H1 (cell line): ENCODE data around the gene IFNL4. TPM values are rescaled to one million over a fixed set of nuclear protein-coding genes. Genes with fewer than 3 reads are reported as not detected.

Source experiments
- CTCF ChIA-PET: fragments of 300-600 bp; sonication (Branson Sonifier 250); formaldehyde crosslinking; loops from one replicate; lab custom pipeline; 2021; ENCODE audit not compliant: partially characterized antibody; lab: Charles Lee
- POLR2A ChIA-PET: fragments of 300-600 bp; sonication (Branson Sonifier 250); formaldehyde crosslinking; loops from one replicate; lab custom pipeline; 2021; ENCODE audit warnings: inconsistent platforms; ENCODE audit not compliant: partially characterized antibody; lab: Charles Lee
- DNase-seq, 2 experiments: peaks; one replicate each; pipeline versions ENCODE4 v3.0.0 to v3.0.0-alpha.2; 2010 to 2022; ENCODE audit warnings: low spot score in 2 of 2, low read depth in 1 of 2, mixed read lengths in 1 of 2
- FAIRE-seq: peaks from 2 replicates; lab custom pipeline; 2011; peaks lifted over from hg19 to GRCh38; lab: Jason Lieb, UNC
- H2AFZ ChIP-seq: 2 replicates; pipeline ENCODE4 v1.8.1; 2012; ENCODE audit warnings: low read length, inconsistent platforms
- H2AK5ac ChIP-seq: 2 replicates; pipeline ENCODE4 v1.6.1; 2013; ENCODE audit warnings: low read depth, low read length
- H2BK120ac ChIP-seq: replicated peaks from 2 replicates; pipeline ENCODE3; 2013; ENCODE audit warnings: low read depth, low read length, inconsistent platforms
- H2BK12ac ChIP-seq: 2 replicates; pipeline ENCODE4 v1.6.1; 2013; ENCODE audit warnings: low read depth, low read length
- H2BK15ac ChIP-seq: 2 replicates; pipeline ENCODE4 v1.6.1; 2013; ENCODE audit warnings: low read length
- H2BK20ac ChIP-seq: 2 replicates; pipeline ENCODE4 v1.6.1; 2013; ENCODE audit warnings: low read length
- H2BK5ac ChIP-seq: 2 replicates; pipeline ENCODE4 v1.6.1; 2013; ENCODE audit warnings: low read depth, low read length
- H3K14ac ChIP-seq: 2 replicates; pipeline ENCODE4 v1.6.1; 2013; ENCODE audit warnings: inconsistent platforms; ENCODE audit not compliant: insufficient read length
- H3K18ac ChIP-seq: 2 replicates; pipeline ENCODE4 v1.6.1; 2013; ENCODE audit warnings: low read length; ENCODE audit errors: extremely low read depth
- H3K23ac ChIP-seq: 2 replicates; pipeline ENCODE4 v1.6.1; 2013; ENCODE audit warnings: inconsistent platforms; ENCODE audit not compliant: insufficient read length
- H3K23me2 ChIP-seq: 2 replicates; pipeline ENCODE4 v1.6.1; 2013; ENCODE audit warnings: low read depth, low read length
- H3K27ac ChIP-seq: 2 replicates; pipeline ENCODE4 v1.6.1; 2011; ENCODE audit warnings: low read depth, low read length, inconsistent platforms
- H3K27me3 ChIP-seq, 4 experiments: replicated peaks in 1 of 4; 1 replicate in 1 of 4; 2 replicates in 3 of 4; pipeline versions ENCODE4 v1.6.1 to v1.8.1; 2011 to 2013; ENCODE audit warnings: low read length in 3 of 4, mild to moderate bottlenecking in 3 of 4, inconsistent platforms in 2 of 4, mixed read lengths in 2 of 4, moderate library complexity in 1 of 4; ENCODE audit not compliant: control insufficient read depth in 3 of 4, insufficient read depth in 3 of 4; ENCODE audit errors: extremely low read depth in 1 of 4
- H3K36me3 ChIP-seq, 4 experiments: 2 replicates each; pipeline versions ENCODE4 v1.6.1 to v1.8.1; 2011 to 2013; ENCODE audit warnings: mild to moderate bottlenecking in 4 of 4, low read length in 3 of 4, moderate library complexity in 2 of 4, control low read depth in 1 of 4, inconsistent platforms in 1 of 4; ENCODE audit not compliant: insufficient read depth in 4 of 4, control insufficient read depth in 2 of 4
- H3K4ac ChIP-seq: replicated peaks from 2 replicates; pipeline ENCODE3; 2013; ENCODE audit warnings: low read length, low read depth, mixed read lengths, inconsistent platforms; ENCODE audit not compliant: insufficient read length
- H3K4me1 ChIP-seq, 4 experiments: replicated peaks in 1 of 4; 1 replicate in 1 of 4; 2 replicates in 3 of 4; pipeline versions ENCODE4 v1.6.1 to v1.8.1; 2011 to 2013; ENCODE audit warnings: low read length in 3 of 4, inconsistent platforms in 2 of 4, mixed read lengths in 1 of 4; ENCODE audit not compliant: insufficient read depth in 4 of 4, control insufficient read depth in 3 of 4
- H3K4me2 ChIP-seq, 2 experiments: 2 replicates each; pipeline versions ENCODE4 v1.6.1 to v1.8.1; 2011 to 2013; ENCODE audit warnings: low read depth in 2 of 2, low read length in 2 of 2, control low read depth in 1 of 2, inconsistent platforms in 1 of 2, mild to moderate bottlenecking in 1 of 2; ENCODE audit not compliant: insufficient read depth in 1 of 2
- H3K4me3 ChIP-seq, 4 experiments: fragments of 200-600, 300-600 bp in 1 of 4; sonication (generic), shearing (Covaris generic), sonication (Bioruptor Twin) in 1 of 4; 2 replicates each; pipeline versions ENCODE4 v1.5.1 to v1.8.1; 2011 to 2016; ENCODE audit warnings: low read length in 4 of 4, low read depth in 3 of 4, control low read depth in 2 of 4, inconsistent platforms in 2 of 4, mild to moderate bottlenecking in 2 of 4, mixed read lengths in 1 of 4, moderate library complexity in 1 of 4; ENCODE audit not compliant: insufficient read depth in 2 of 4; ENCODE audit errors: extremely low read depth in 1 of 4
- H3K56ac ChIP-seq: replicated peaks from 2 replicates; pipeline ENCODE3; 2013; ENCODE audit warnings: low read depth, mild to moderate bottlenecking, mixed read lengths, low read length, inconsistent platforms; ENCODE audit not compliant: insufficient read length
- H3K79me1 ChIP-seq: 2 replicates; pipeline ENCODE4 v1.6.1; 2013; ENCODE audit warnings: low read depth, low read length, control low read depth
- H3K79me2 ChIP-seq, 2 experiments: 2 replicates each; pipeline versions ENCODE4 v1.6.1 to v1.8.1; 2012 to 2013; ENCODE audit warnings: low read length in 2 of 2, mild to moderate bottlenecking in 2 of 2, inconsistent platforms in 1 of 2; ENCODE audit not compliant: insufficient read depth in 2 of 2, control insufficient read depth in 1 of 2
- H3K9ac ChIP-seq, 4 experiments: replicated peaks in 1 of 4; 1 replicate in 1 of 4; 2 replicates in 3 of 4; pipeline versions ENCODE4 v1.6.1 to v1.8.1; 2011 to 2013; ENCODE audit warnings: low read depth in 3 of 4, low read length in 3 of 4, control low read depth in 2 of 4, mild to moderate bottlenecking in 2 of 4, moderate library complexity in 2 of 4, inconsistent platforms in 1 of 4; ENCODE audit errors: extremely low read depth in 1 of 4
- H3K9me3 ChIP-seq, 2 experiments: 2 replicates each; pipeline versions ENCODE4 v1.6.1 to v1.8.1; 2012 to 2013; ENCODE audit warnings: mild to moderate bottlenecking in 2 of 2, moderate library complexity in 2 of 2, control low read depth in 1 of 2, inconsistent platforms in 1 of 2, low read depth in 1 of 2, low read length in 1 of 2, mixed read lengths in 1 of 2; ENCODE audit not compliant: insufficient read depth in 2 of 2
- H4K20me1 ChIP-seq, 2 experiments: replicated peaks in 1 of 2; 2 replicates each; pipeline versions ENCODE3 to v1.8.1; 2011 to 2013; ENCODE audit warnings: inconsistent platforms in 2 of 2, low read length in 2 of 2, mild to moderate bottlenecking in 1 of 2; ENCODE audit not compliant: insufficient read depth in 2 of 2, control insufficient read depth in 1 of 2
- H4K5ac ChIP-seq: 2 replicates; pipeline ENCODE4 v1.6.1; 2013; ENCODE audit warnings: low read length, low read depth, mixed read lengths, inconsistent platforms; ENCODE audit not compliant: insufficient read length
- H4K8ac ChIP-seq: 2 replicates; pipeline ENCODE4 v1.8.0; 2013; ENCODE audit warnings: mild to moderate bottlenecking, moderate library complexity, low read length, inconsistent platforms; ENCODE audit not compliant: insufficient read depth; ENCODE audit errors: extremely low read depth
- H4K91ac ChIP-seq: replicated peaks from 2 replicates; pipeline ENCODE3; 2013; ENCODE audit warnings: low read length, mixed read lengths, inconsistent platforms; ENCODE audit not compliant: insufficient read length
- CEBPB ChIP-seq: IDR thresholded peaks from 2 replicates; pipeline ENCODE4 v1.6.1; 2012; ENCODE audit warnings: low read depth, low read length
- EGR1 ChIP-seq: IDR thresholded peaks from 2 replicates; pipeline ENCODE4 v1.6.1; 2011; ENCODE audit warnings: low read depth, low read length, borderline replicate concordance
- HDAC2 ChIP-seq, 2 experiments: fragments of 300-600 bp in 1 of 2; sonication (generic) in 1 of 2; IDR thresholded peaks; 2 replicates each; pipeline ENCODE4 v1.6.1; 2011 to 2012; ENCODE audit warnings: low read depth in 2 of 2, low read length in 2 of 2, mild to moderate bottlenecking in 2 of 2, moderate library complexity in 2 of 2, borderline replicate concordance in 1 of 2, inconsistent platforms in 1 of 2
- HDAC6 ChIP-seq: IDR thresholded peaks from one replicate; pipeline ENCODE4 v1.7.1; 2012; ENCODE audit warnings: low read depth, mild to moderate bottlenecking, inconsistent platforms, low read length, moderate library complexity
- KDM1A ChIP-seq: fragments of 200-600, 300-600 bp; sonication (generic); IDR thresholded peaks from 2 replicates; pipeline ENCODE4 v1.7.1; 2016; ENCODE audit warnings: mild to moderate bottlenecking, low read length, borderline replicate concordance
- NRF1 ChIP-seq: IDR thresholded peaks from 2 replicates; pipeline ENCODE4 v1.6.1; 2011; ENCODE audit warnings: mild to moderate bottlenecking, low read depth, low read length, improper control_type of control experiment
- PHF8 ChIP-seq: fragments of 200-600 bp; sonication (generic); conservative IDR thresholded peaks from 2 replicates; pipeline ENCODE4 v1.7.1; 2012; ENCODE audit warnings: low read depth, mild to moderate bottlenecking, inconsistent platforms, low read length, moderate library complexity
- RXRA ChIP-seq: IDR thresholded peaks from 2 replicates; pipeline ENCODE4 v1.6.1; 2011; ENCODE audit warnings: low read depth, mild to moderate bottlenecking, low read length, moderate library complexity; ENCODE audit not compliant: insufficient read depth
- SIRT6 ChIP-seq: IDR thresholded peaks from one replicate; pipeline ENCODE4 v1.7.1; 2012; ENCODE audit warnings: low read length, inconsistent platforms
- SRF ChIP-seq: IDR thresholded peaks from 2 replicates; pipeline ENCODE4 v1.6.1; 2011; ENCODE audit warnings: mild to moderate bottlenecking, low read depth, low read length, moderate library complexity
- TAF1 ChIP-seq: IDR thresholded peaks from 2 replicates; pipeline ENCODE4 v1.6.1; 2011; ENCODE audit warnings: mild to moderate bottlenecking, low read depth, low read length
- USF2 ChIP-seq: IDR thresholded peaks from 2 replicates; pipeline ENCODE4 v1.6.1; 2011; ENCODE audit warnings: low read length, improper control_type of control experiment
- ZNF274 ChIP-seq: IDR thresholded peaks from 2 replicates; pipeline ENCODE4 v1.7.0; 2012; ENCODE audit warnings: low read length, borderline replicate concordance; ENCODE audit errors: extremely low read depth
- WGBS, 2 experiments: shearing (Covaris generic) in 1 of 2; methylation state at CpG; one replicate each; pipeline versions ENCODE4 v1.1.6 to v1.1.7; 2013 to 2015; ENCODE audit warnings: low lambda C conversion rate in 2 of 2, mixed read lengths in 2 of 2, inconsistent platforms in 1 of 2, low coverage in 1 of 2, missing lambda C conversion rate in 1 of 2; ENCODE audit not compliant: insufficient replicate concordance in 2 of 2, insufficient coverage in 1 of 2, insufficient read length in 1 of 2; ENCODE audit errors: extremely low coverage in 1 of 2, missing lambda C conversion rate in 1 of 2; 5-methylcytosine and 5-hydroxymethylcytosine counted together
- polyA plus RNA-seq, 7 experiments: library from polyadenylated mRNA; depleted of rRNA in 3 of 7; stranded (reverse) in 5 of 7; unstranded in 2 of 7; fragments of >200 nt in 5 of 7; fragments of 200-250 nt in 2 of 7; gene quantifications; 1 replicate in 5 of 7; 2 replicates in 1 of 7; 4 replicates in 1 of 7; pipeline versions ENCODE4 v1.2.1 to v1.2.3, GENCODE V29; 2011 to 2013; ENCODE audit warnings: missing spikeins in 2 of 7, mixed read lengths in 2 of 7
- total RNA-seq: library from RNA; stranded (reverse); fragmentation: NEBNext Ultra II Directional; extraction: Animal tissue kit (Norgen Biotek cat#: 25700); gene quantifications from 2 replicates; pipeline ENCODE4 v1.2.1, GENCODE V29; 2021

The IFNL4 gene
- total and polyA plus RNA-seq, 2 of the 8 experiments (the other 6 are each of a cell fraction or from before 2014, with no cell fraction given) = not detected

- Histone ChIP-seq H2AK5ac (no peak overlapping the region), H3K4ac (no peak overlapping the region), H3K56ac (no peak overlapping the region), H2BK20ac (no peak overlapping the region), H4K8ac (no peak overlapping the region), H3K9me3 (no peaks in the 10 kb centered on the region), H4K20me1 (no peaks in the 10 kb centered on the region), H3K79me2 (no peaks in the 10 kb centered on the region), H3K23ac (no peak overlapping the region), H2AFZ (no peak overlapping the region), H3K23me2 (peaks cover 8% of the 10 kb centered on the region; the same call in 1 of the 2 replicates), H3K9ac (no peak overlapping the region), H3K4me2 (no peak overlapping the region), H3K36me3 (no peaks in the 10 kb centered on the region), H2BK15ac (no peak overlapping the region), H3K27me3 (peaks cover 15 to 42% (median 35%) of the 10 kb centered on the region in 4 experiments; a peak in 6 of 7 replicates), H3K18ac (no peak overlapping the region), H4K5ac (no peak overlapping the region), H2BK5ac (no peak overlapping the region), H4K91ac (no peak overlapping the region), H3K4me1 (peaks cover 0 to 10% (median 6%) of the 10 kb centered on the region in 4 experiments; a peak in 5 of 7 replicates), H2BK120ac (no peak overlapping the region), H3K79me1 (no peaks in the 10 kb centered on the region), H2BK12ac (no peak overlapping the region), H3K27ac (no peak overlapping the region), H3K4me3 (no peak overlapping the region), H3K14ac (no peak overlapping the region)
- ChIA-PET CTCF (interaction anchor here (1.0 to 4.6 kb wide), 5 partner anchors 23 to 129 kb away, joined by 3 to 22 read pairs (median 3); no protein-coding TSS in a partner anchor), POLR2A (no interaction called here)
- WGBS, 2 experiments = 96% methylated on average over 3 of the region's 3 CpGs; no CpG with 5 or more reads in 1 of the 2 experiments
- no peak for DNase-seq
- TF ChIP-seq PHF8 (no peak), HDAC2 (IDR thresholded peaks at IDR 0.05; ENCODE audit: borderline replicate concordance in 1 of 2, low read depth in 2 of 2, low read length in 2 of 2) (no peak), TAF1 (no peak), CEBPB (no peak), RXRA (no peak), SRF (no peak), SIRT6 (no peak), NRF1 (no peak), ZNF274 (no peak), KDM1A (no peak), HDAC6 (no peak), EGR1 (no peak), USF2 (no peak)
- FAIRE-seq = no peak
Measured at GRCh38 chr19:39200803-39201115, 47.9 kb downstream of the IFNL4 start.
